Liver (tissue), 9 donors: ENCODE measurements around the gene HAUS5. TPM values are rescaled to one million over a fixed set of nuclear protein-coding genes. Genes with fewer than 3 reads are reported as not detected.

Experiments used
- DNase-seq: peaks from one replicate; pipeline ENCODE4 v3.0.0-alpha.2; 2017; ENCODE audit warnings: low spot score
- H3K27ac ChIP-seq, 2 donors: one replicate each; pipeline ENCODE4 v1.7.0; 2013; ENCODE audit warnings: inconsistent platforms in 2 of 2, low read length in 2 of 2, control low read depth in 1 of 2, low read depth in 1 of 2, mild to moderate bottlenecking in 1 of 2
- H3K27me3 ChIP-seq, 4 donors: one replicate each; pipeline versions ENCODE4 v1.6.1 to v1.7.0; 2013; ENCODE audit warnings: low read length in 3 of 4, inconsistent platforms in 1 of 4, mild to moderate bottlenecking in 1 of 4, moderate library complexity in 1 of 4; ENCODE audit not compliant: control insufficient read depth in 4 of 4, insufficient read depth in 4 of 4
- H3K36me3 ChIP-seq, 4 donors: one replicate each; pipeline versions ENCODE4 v1.6.1 to v1.7.0; 2013; ENCODE audit warnings: low read length in 3 of 4, mild to moderate bottlenecking in 3 of 4, low read depth in 1 of 4, moderate library complexity in 1 of 4; ENCODE audit not compliant: control insufficient read depth in 4 of 4, insufficient read depth in 3 of 4
- H3K4me1 ChIP-seq, 4 donors: one replicate each; pipeline versions ENCODE4 v1.6.1 to v1.7.0; 2013; ENCODE audit warnings: low read length in 3 of 4, mild to moderate bottlenecking in 3 of 4, moderate library complexity in 1 of 4; ENCODE audit not compliant: control insufficient read depth in 4 of 4, insufficient read depth in 4 of 4
- H3K4me3 ChIP-seq, 3 donors: one replicate each; pipeline versions ENCODE4 v1.6.1 to v1.7.0; 2013; ENCODE audit warnings: low read length in 3 of 3, control low read depth in 1 of 3, low read depth in 1 of 3, mild to moderate bottlenecking in 1 of 3
- H3K9ac ChIP-seq, 2 donors: one replicate each; pipeline ENCODE4 v1.7.0; 2013; ENCODE audit warnings: low read length in 2 of 2, mild to moderate bottlenecking in 2 of 2, moderate library complexity in 2 of 2, control low read depth in 1 of 2, low read depth in 1 of 2
- H3K9me3 ChIP-seq, 4 donors: one replicate each; pipeline versions ENCODE4 v1.6.1 to v1.7.0; 2013; ENCODE audit warnings: low read length in 3 of 4; ENCODE audit not compliant: control insufficient read depth in 4 of 4
- EGR1 ChIP-seq, 2 donors: IDR thresholded peaks; 2 replicates each; pipeline ENCODE4 v1.6.1; 2016 to 2018; ENCODE audit warnings: antibody characterized with exemption in 2 of 2, low read depth in 2 of 2
- FOXA1 ChIP-seq: IDR thresholded peaks from 2 replicates; pipeline ENCODE4 v1.6.1; 2016; ENCODE audit warnings: antibody characterized with exemption
- FOXA2 ChIP-seq: IDR thresholded peaks from 2 replicates; pipeline ENCODE4 v1.6.1; 2016; ENCODE audit warnings: antibody characterized with exemption
- GABPA ChIP-seq, 2 donors: IDR thresholded peaks in 1 of 2; conservative IDR thresholded peaks in 1 of 2; 2 replicates each; pipeline ENCODE4 v1.6.1; 2016; ENCODE audit warnings: antibody characterized with exemption in 2 of 2, mild to moderate bottlenecking in 1 of 2, moderate library complexity in 1 of 2
- HNF4A ChIP-seq, 2 donors: conservative IDR thresholded peaks; 2 replicates each; pipeline ENCODE4 v1.6.1; 2016; ENCODE audit warnings: antibody characterized with exemption in 2 of 2, mild to moderate bottlenecking in 2 of 2
- HNF4G ChIP-seq: IDR thresholded peaks from 2 replicates; pipeline ENCODE4 v1.6.1; 2016; ENCODE audit warnings: antibody characterized with exemption
- JUND ChIP-seq, 2 donors: IDR thresholded peaks; 2 replicates each; pipeline ENCODE4 v1.6.1; 2016; ENCODE audit warnings: antibody characterized with exemption in 2 of 2
- NR2F2 ChIP-seq: IDR thresholded peaks from 2 replicates; pipeline ENCODE4 v1.6.1; 2016; ENCODE audit warnings: antibody characterized with exemption
- RAD21 ChIP-seq, 2 donors: IDR thresholded peaks; 2 replicates each; pipeline ENCODE4 v1.6.1; 2016; ENCODE audit warnings: antibody characterized with exemption in 2 of 2, mild to moderate bottlenecking in 2 of 2
- RXRA ChIP-seq, 2 donors: IDR thresholded peaks; 2 replicates each; pipeline ENCODE4 v1.6.1; 2017 to 2018; ENCODE audit warnings: antibody characterized with exemption in 2 of 2, mild to moderate bottlenecking in 1 of 2
- SP1 ChIP-seq: IDR thresholded peaks from 2 replicates; pipeline ENCODE4 v1.6.1; 2018; ENCODE audit warnings: antibody characterized with exemption, mild to moderate bottlenecking
- TAF1 ChIP-seq: conservative IDR thresholded peaks from 2 replicates; pipeline ENCODE4 v1.6.1; 2016; ENCODE audit warnings: antibody characterized with exemption, mild to moderate bottlenecking
- YY1 ChIP-seq: IDR thresholded peaks from 2 replicates; pipeline ENCODE4 v1.6.1; 2016; ENCODE audit warnings: antibody characterized with exemption, mild to moderate bottlenecking
- WGBS: extraction: QIAGEN DNeasy Blood & Tissue Kit; methylation state at CpG from one replicate; pipeline ENCODE4 v1.1.7; 2013; 5-methylcytosine and 5-hydroxymethylcytosine counted together
- polyA plus RNA-seq, 2 donors: library from polyadenylated mRNA; stranded (reverse) in 1 of 2; unstranded in 1 of 2; fragments of 200-250 nt in 1 of 2; fragments of >200 nt in 1 of 2; fragmentation: Nextera tagmentation in 1 of 2; extraction: Ambion mirVana in 1 of 2; gene quantifications; one replicate each; pipeline versions ENCODE4 v1.2.1 to v1.2.3, GENCODE V29; 2013 to 2015
- total RNA-seq, 2 donors: library from RNA; depleted of rRNA; stranded (reverse); fragments of >200 nt; gene quantifications; one replicate each; pipeline ENCODE4 v1.2.3, GENCODE V29; 2014
- TF ChIP-seq, protein P1 (sequence below): IDR thresholded peaks from 2 replicates; pipeline ENCODE4 v1.6.1; 2016; ENCODE audit warnings: antibody characterized with exemption
- TF ChIP-seq, protein P2 (sequence below): IDR thresholded peaks from 2 replicates; pipeline ENCODE4 v1.6.1; 2016; ENCODE audit warnings: antibody characterized with exemption
- TF ChIP-seq, protein P3 (sequence below): IDR thresholded peaks from 2 replicates; pipeline ENCODE4 v1.6.1; 2016; ENCODE audit warnings: antibody characterized with exemption, mild to moderate bottlenecking
- TF ChIP-seq, protein P4 (sequence below): IDR thresholded peaks from 2 replicates; pipeline ENCODE4 v1.6.1; 2016; ENCODE audit warnings: antibody characterized with exemption
- TF ChIP-seq, protein P5 (sequence below): fragments of 150-350 bp; IDR thresholded peaks from 2 replicates; pipeline ENCODE4 v1.5.1; 2017; ENCODE audit warnings: improper control_type of control experiment, low read depth, low read length; ENCODE audit not compliant: missing input control
- donor health status: healthy.
- donor health status: healthy.
- donor health status: healthy.
- donor health status: healthy.
- donor health status: healthy.

Gene HAUS5
- total and polyA plus RNA-seq, 4 donors, result 1.9 to 7.3 (median 2.3) TPM

DNA sequence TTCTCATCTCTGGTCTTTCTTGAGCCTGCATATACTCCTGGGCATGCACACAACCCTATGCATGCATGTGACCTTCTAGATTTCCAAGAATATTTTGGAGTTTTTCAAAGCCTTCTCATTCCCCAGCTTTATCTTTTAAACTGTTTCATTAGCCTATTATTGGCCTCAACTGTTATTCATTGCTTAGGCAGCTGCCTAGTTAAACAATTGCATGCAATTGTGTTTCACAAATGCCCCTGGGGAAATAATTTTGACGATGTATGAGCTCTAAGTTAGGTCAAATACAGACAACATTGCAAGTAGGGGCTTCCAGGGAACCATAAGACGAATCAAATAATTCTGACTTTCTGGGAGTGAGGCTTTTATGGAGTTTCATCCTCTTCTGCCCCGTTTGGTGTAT, 51.4 kb downstream of the HAUS5 start:
- Histone ChIP-seq H3K36me3 (peaks cover 4 to 14% (median 8%) of the 10 kb centered on the region in 4 donors), H3K4me1 (peaks cover 8 to 13% (median 12%) of the 10 kb centered on the region in 4 donors), H3K9ac (no peak overlapping the region), H3K9me3 (no peaks in the 10 kb centered on the region), H3K4me3 (no peak overlapping the region), H3K27ac (no peak overlapping the region), H3K27me3 (no peaks in the 10 kb centered on the region)
- no peak for DNase-seq
- TF ChIP-seq RXRA (IDR thresholded peaks at IDR 0.05), result no peak
- TF ChIP-seq RAD21 (IDR thresholded peaks at IDR 0.05), result no peak
- TF ChIP-seq NR2F2, result no peak
- TF ChIP-seq EGR1 (IDR thresholded peaks at IDR 0.05; ENCODE audit: low read depth in 2 of 2), result no peak
- no peak for TF ChIP-seq FOXA2
- no peak for TF ChIP-seq HNF4G
- TF ChIP-seq, protein P1, sequence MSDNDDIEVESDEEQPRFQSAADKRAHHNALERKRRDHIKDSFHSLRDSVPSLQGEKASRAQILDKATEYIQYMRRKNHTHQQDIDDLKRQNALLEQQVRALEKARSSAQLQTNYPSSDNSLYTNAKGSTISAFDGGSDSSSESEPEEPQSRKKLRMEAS, result no peak
- no peak for TF ChIP-seq HNF4A (conservative IDR thresholded peaks at IDR 0.05)
- no peak for TF ChIP-seq YY1
- TF ChIP-seq SP1, result no peak
- TF ChIP-seq FOXA1, result no peak
- TF ChIP-seq GABPA (IDR thresholded peaks at IDR 0.05 in 1 of 2, conservative IDR thresholded peaks at IDR 0.05 in 1 of 2), result no peak
- TF ChIP-seq, protein P2, sequence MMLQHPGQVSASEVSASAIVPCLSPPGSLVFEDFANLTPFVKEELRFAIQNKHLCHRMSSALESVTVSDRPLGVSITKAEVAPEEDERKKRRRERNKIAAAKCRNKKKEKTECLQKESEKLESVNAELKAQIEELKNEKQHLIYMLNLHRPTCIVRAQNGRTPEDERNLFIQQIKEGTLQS, result no peak
- TF ChIP-seq TAF1, result no peak
- TF ChIP-seq, protein P3, sequence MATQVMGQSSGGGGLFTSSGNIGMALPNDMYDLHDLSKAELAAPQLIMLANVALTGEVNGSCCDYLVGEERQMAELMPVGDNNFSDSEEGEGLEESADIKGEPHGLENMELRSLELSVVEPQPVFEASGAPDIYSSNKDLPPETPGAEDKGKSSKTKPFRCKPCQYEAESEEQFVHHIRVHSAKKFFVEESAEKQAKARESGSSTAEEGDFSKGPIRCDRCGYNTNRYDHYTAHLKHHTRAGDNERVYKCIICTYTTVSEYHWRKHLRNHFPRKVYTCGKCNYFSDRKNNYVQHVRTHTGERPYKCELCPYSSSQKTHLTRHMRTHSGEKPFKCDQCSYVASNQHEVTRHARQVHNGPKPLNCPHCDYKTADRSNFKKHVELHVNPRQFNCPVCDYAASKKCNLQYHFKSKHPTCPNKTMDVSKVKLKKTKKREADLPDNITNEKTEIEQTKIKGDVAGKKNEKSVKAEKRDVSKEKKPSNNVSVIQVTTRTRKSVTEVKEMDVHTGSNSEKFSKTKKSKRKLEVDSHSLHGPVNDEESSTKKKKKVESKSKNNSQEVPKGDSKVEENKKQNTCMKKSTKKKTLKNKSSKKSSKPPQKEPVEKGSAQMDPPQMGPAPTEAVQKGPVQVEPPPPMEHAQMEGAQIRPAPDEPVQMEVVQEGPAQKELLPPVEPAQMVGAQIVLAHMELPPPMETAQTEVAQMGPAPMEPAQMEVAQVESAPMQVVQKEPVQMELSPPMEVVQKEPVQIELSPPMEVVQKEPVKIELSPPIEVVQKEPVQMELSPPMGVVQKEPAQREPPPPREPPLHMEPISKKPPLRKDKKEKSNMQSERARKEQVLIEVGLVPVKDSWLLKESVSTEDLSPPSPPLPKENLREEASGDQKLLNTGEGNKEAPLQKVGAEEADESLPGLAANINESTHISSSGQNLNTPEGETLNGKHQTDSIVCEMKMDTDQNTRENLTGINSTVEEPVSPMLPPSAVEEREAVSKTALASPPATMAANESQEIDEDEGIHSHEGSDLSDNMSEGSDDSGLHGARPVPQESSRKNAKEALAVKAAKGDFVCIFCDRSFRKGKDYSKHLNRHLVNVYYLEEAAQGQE, result no peak
- TF ChIP-seq JUND (IDR thresholded peaks at IDR 0.05), result no peak
- TF ChIP-seq, protein P4, sequence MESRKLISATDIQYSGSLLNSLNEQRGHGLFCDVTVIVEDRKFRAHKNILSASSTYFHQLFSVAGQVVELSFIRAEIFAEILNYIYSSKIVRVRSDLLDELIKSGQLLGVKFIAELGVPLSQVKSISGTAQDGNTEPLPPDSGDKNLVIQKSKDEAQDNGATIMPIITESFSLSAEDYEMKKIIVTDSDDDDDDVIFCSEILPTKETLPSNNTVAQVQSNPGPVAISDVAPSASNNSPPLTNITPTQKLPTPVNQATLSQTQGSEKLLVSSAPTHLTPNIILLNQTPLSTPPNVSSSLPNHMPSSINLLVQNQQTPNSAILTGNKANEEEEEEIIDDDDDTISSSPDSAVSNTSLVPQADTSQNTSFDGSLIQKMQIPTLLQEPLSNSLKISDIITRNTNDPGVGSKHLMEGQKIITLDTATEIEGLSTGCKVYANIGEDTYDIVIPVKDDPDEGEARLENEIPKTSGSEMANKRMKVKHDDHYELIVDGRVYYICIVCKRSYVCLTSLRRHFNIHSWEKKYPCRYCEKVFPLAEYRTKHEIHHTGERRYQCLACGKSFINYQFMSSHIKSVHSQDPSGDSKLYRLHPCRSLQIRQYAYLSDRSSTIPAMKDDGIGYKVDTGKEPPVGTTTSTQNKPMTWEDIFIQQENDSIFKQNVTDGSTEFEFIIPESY, result no peak
- TF ChIP-seq, protein P5, sequence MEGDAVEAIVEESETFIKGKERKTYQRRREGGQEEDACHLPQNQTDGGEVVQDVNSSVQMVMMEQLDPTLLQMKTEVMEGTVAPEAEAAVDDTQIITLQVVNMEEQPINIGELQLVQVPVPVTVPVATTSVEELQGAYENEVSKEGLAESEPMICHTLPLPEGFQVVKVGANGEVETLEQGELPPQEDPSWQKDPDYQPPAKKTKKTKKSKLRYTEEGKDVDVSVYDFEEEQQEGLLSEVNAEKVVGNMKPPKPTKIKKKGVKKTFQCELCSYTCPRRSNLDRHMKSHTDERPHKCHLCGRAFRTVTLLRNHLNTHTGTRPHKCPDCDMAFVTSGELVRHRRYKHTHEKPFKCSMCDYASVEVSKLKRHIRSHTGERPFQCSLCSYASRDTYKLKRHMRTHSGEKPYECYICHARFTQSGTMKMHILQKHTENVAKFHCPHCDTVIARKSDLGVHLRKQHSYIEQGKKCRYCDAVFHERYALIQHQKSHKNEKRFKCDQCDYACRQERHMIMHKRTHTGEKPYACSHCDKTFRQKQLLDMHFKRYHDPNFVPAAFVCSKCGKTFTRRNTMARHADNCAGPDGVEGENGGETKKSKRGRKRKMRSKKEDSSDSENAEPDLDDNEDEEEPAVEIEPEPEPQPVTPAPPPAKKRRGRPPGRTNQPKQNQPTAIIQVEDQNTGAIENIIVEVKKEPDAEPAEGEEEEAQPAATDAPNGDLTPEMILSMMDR, result no peak
- 76% methylated on average over 3 of the region's 3 CpGs for WGBS
